Renal cortical epithelial cell (primary cell): ENCODE measurements around the gene SLC27A2. TPM values are rescaled to one million over a fixed set of nuclear protein-coding genes. Genes with fewer than 3 reads are reported as not detected.
A peak's percentile ranks its signal among the peaks of the same experiment; 100 is the strongest.

ENCODE experiments used
- DNase-seq: peaks from one replicate; pipeline ENCODE4 v3.0.0-alpha.2; 2011; ENCODE audit warnings: low read depth
- total RNA-seq: library from RNA; depleted of rRNA; stranded (reverse); fragments of >200 nt; gene quantifications from 2 replicates; pipeline ENCODE4 v1.2.3, GENCODE V29; 2014

Gene SLC27A2
- total RNA-seq, 1 donor from 2014 or later = 2.8 TPM

- DNase-seq = no peak
Measured at GRCh38 chr15:50238255-50238654, 56.3 kb downstream of the SLC27A2 start.

GRCh38 chr15:50241684-50242450 is 59.9 kb downstream of the SLC27A2 start:
- peak; percentile 78 for DNase-seq

- DNase-seq = no peak
Measured at GRCh38 chr15:50244153-50244552, 62.2 kb downstream of the SLC27A2 start.

- DNase-seq = no peak
Measured at GRCh38 chr15:50244959-50245624, 63.1 kb downstream of the SLC27A2 start.

GRCh38 chr15:50246631-50247030 is 64.6 kb downstream of the SLC27A2 start:
- no peak for DNase-seq

GRCh38 chr15:50247819-50248655 is 66.0 kb downstream of the SLC27A2 start:
- DNase-seq = peak; percentile 19

- DNase-seq = no peak
Measured at GRCh38 chr15:50248994-50249582, 67.1 kb downstream of the SLC27A2 start.

GRCh38 chr15:50249704-50250103 is 67.7 kb downstream of the SLC27A2 start:
- no peak for DNase-seq

- DNase-seq = no peak
Measured at GRCh38 chr15:50250760-50251394, 68.9 kb downstream of the SLC27A2 start.

- no peak for DNase-seq
Measured at GRCh38 chr15:50251638-50252182, 69.7 kb downstream of the SLC27A2 start.

- DNase-seq = no peak
Measured at GRCh38 chr15:50252556-50252955, 70.6 kb downstream of the SLC27A2 start.

GRCh38 chr15:50256188-50257041 is 74.4 kb downstream of the SLC27A2 start:
- DNase-seq = peak; percentile 21

- no peak for DNase-seq
Measured at GRCh38 chr15:50257332-50257731, 75.3 kb downstream of the SLC27A2 start.

- peak; percentile 36 for DNase-seq
Measured at GRCh38 chr15:50257924-50258323, 75.9 kb downstream of the SLC27A2 start.

GRCh38 chr15:50259276-50259675 is 77.3 kb downstream of the SLC27A2 start:
- no peak for DNase-seq

GRCh38 chr15:50260969-50261496 is 79.0 kb downstream of the SLC27A2 start:
- no peak for DNase-seq

GRCh38 chr15:50261981-50262380 is 80.0 kb downstream of the SLC27A2 start:
- no peak for DNase-seq

- DNase-seq = no peak
Measured at GRCh38 chr15:50262533-50262932, 80.5 kb downstream of the SLC27A2 start.

GRCh38 chr15:50265620-50266019 is 83.6 kb downstream of the SLC27A2 start, which contains the start of gene HDC:
HDC (minus strand) TSS chr15:50265726; CDS start chr15:50265623, 103 bp downstream.
- no peak for DNase-seq

GRCh38 chr15:50267577-50267976 is 85.6 kb downstream of the SLC27A2 start:
- DNase-seq = no peak
